ENCODE data around the gene ACSBG1.

Gene ACSBG1

DNA sequence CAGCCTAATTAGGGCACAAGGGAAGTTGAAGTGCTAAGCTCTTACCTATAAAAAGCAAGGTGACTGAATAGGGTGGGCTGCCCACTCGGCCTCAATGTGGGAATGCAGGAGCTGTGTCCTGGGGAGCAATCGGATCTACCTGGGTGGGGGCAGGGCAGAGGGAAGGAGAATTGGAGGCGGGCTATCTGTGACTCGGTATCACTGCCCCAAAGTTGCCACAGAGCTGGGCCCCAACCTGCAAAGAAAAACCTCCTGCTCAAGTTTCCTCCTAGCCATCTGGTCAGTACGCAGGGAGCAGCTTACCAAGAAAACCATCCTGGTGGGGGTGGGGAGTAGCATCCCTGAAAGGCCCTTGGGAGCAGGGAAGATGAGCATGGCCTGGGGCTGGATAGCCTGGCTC, 113.8 kb downstream of the ACSBG1 start:
- Histone ChIP-seq H3K4me1 (ENCODE audit: control insufficient read depth, insufficient read depth, low read length) (peaks cover 10% of the 10 kb centered on the region), H3K27me3 (ENCODE audit: control insufficient read depth, insufficient read depth, low read length) (no peaks in the 10 kb centered on the region), H3K9ac (ENCODE audit: low read length) (no peak overlapping the region), H3K27ac (ENCODE audit: low read depth, low read length) (no peak overlapping the region), H3K4me3 (ENCODE audit: low read depth, low read length) (no peak overlapping the region), H3K36me3 (ENCODE audit: control insufficient read depth, insufficient read depth, low read length) (no peaks in the 10 kb centered on the region), H3K9me3 (ENCODE audit: control insufficient read depth, insufficient read depth, low read depth, low read length) (no peaks in the 10 kb centered on the region)

Data from HUES6 (cell line).